Stimulated activated naive CD8-positive, alpha-beta T cell treated with anti-CD3 and anti-CD28 coated beads, Interleukin-15, amount 100 ng/mL, for 72 hours (primary cell): ENCODE results near the gene MRNIP.

ENCODE experiments used
- ATAC-seq: fragments of 150-1000 bp; cut with Tn5 transposase; 2 replicates; pipeline ENCODE4 v1.10.0; 2021; ENCODE audit warnings: mild to moderate bottlenecking, moderate library complexity
- DNase-seq, 2 donors: peaks; one replicate each; pipeline ENCODE4 v3.0.0; 2021 to 2022
- H3K27ac Mint-ChIP-seq, 2 donors: one replicate each; pipeline ENCODE4 v1.8.0; 2022; ENCODE audit warnings: mild to moderate bottlenecking in 2 of 2, mixed read lengths in 2 of 2, moderate library complexity in 2 of 2
- H3K27me3 Mint-ChIP-seq: one replicate; pipeline ENCODE4 v1.8.0; 2022; ENCODE audit warnings: mixed read lengths
- H3K4me1 Mint-ChIP-seq: one replicate; pipeline ENCODE4 v1.8.0; 2022; ENCODE audit warnings: mild to moderate bottlenecking, mixed read lengths
- H3K4me3 Mint-ChIP-seq, 2 donors: one replicate each; pipeline ENCODE4 v1.8.0; 2022; ENCODE audit warnings: mild to moderate bottlenecking in 2 of 2, mixed read lengths in 2 of 2, moderate library complexity in 1 of 2
- H3K9me3 Mint-ChIP-seq, 2 donors: one replicate each; pipeline ENCODE4 v1.8.0; 2022; ENCODE audit warnings: mixed read lengths in 2 of 2

MRNIP gene

GRCh38 chr5:179828756-179829421, 29.7 kb downstream of the MRNIP start:
- Mint-ChIP-seq H3K27me3 (no peaks in the 10 kb centered on the region), H3K4me3 (no peak overlapping the region), H3K4me1 (peaks cover 57% of the 10 kb centered on the region), H3K9me3 (no peaks in the 10 kb centered on the region), H3K27ac (peak overlapping the region; percentile 17 to 90)
- DNase-seq: no peak
- no peak for ATAC-seq

- no peak for DNase-seq
- Mint-ChIP-seq H3K9me3 (no peaks in the 10 kb centered on the region), H3K27me3 (no peaks in the 10 kb centered on the region), H3K4me3 (peak overlapping the region in 1 of 2 donors; percentile 22), H3K4me1 (peaks cover 63% of the 10 kb centered on the region), H3K27ac (peak overlapping the region; percentile 46 to 71)
- ATAC-seq: peak; percentile 85
Observed at GRCh38 chr5:179827680-179828079, 30.9 kb downstream of the MRNIP start.

GRCh38 chr5:179825655-179826182, 32.9 kb downstream of the MRNIP start:
- peaks cover 71% of the 10 kb centered on the region for H3K4me1 Mint-ChIP-seq
- no peaks in the 10 kb centered on the region for H3K9me3 Mint-ChIP-seq
- ATAC-seq (no peak), DNase-seq (no peak)
- no peaks in the 10 kb centered on the region for H3K27me3 Mint-ChIP-seq
- H3K4me3 Mint-ChIP-seq: no peak overlapping the region
- H3K27ac Mint-ChIP-seq: peak overlapping the region in 1 of 2 donors; percentile 48

GRCh38 chr5:179824745-179825112, 33.9 kb downstream of the MRNIP start:
- Mint-ChIP-seq H3K9me3 (no peaks in the 10 kb centered on the region), H3K27ac (peak overlapping the region in 1 of 2 donors; percentile 84), H3K27me3 (no peaks in the 10 kb centered on the region), H3K4me1 (peaks cover 81% of the 10 kb centered on the region), H3K4me3 (peak overlapping the region in 1 of 2 donors; percentile 26)
- ATAC-seq (no peak), DNase-seq (no peak)

- Mint-ChIP-seq H3K9me3 (no peaks in the 10 kb centered on the region), H3K4me3 (peak overlapping the region in 1 of 2 donors; percentile 26), H3K27me3 (no peaks in the 10 kb centered on the region), H3K27ac (peak overlapping the region in 1 of 2 donors; percentile 84), H3K4me1 (peaks cover 85% of the 10 kb centered on the region)
- ATAC-seq (no peak), DNase-seq (no peak)
Observed at GRCh38 chr5:179823937-179824744, 34.5 kb downstream of the MRNIP start.

GRCh38 chr5:179822444-179822990, 36.1 kb downstream of the MRNIP start:
- DNase-seq: no peak
- Mint-ChIP-seq H3K4me1 (peaks cover 93% of the 10 kb centered on the region), H3K9me3 (no peaks in the 10 kb centered on the region), H3K4me3 (peak overlapping the region; percentile 88 to 94), H3K27me3 (no peaks in the 10 kb centered on the region), H3K27ac (peak overlapping the region; percentile 94 to 97)
- no peak for ATAC-seq

- ATAC-seq (no peak), DNase-seq (no peak)
- Mint-ChIP-seq H3K27me3 (no peaks in the 10 kb centered on the region), H3K4me1 (peaks cover 93% of the 10 kb centered on the region), H3K4me3 (peak overlapping the region; percentile 88 to 94), H3K9me3 (no peaks in the 10 kb centered on the region), H3K27ac (peak overlapping the region; percentile 94 to 97)
Observed at GRCh38 chr5:179822059-179822432, 36.6 kb downstream of the MRNIP start.

- DNase-seq: peak; percentile 79 to 84
- Mint-ChIP-seq H3K27me3 (no peaks in the 10 kb centered on the region), H3K4me3 (peak overlapping the region; percentile 88 to 94), H3K27ac (peak overlapping the region; percentile 94 to 97), H3K4me1 (peaks cover 88% of the 10 kb centered on the region), H3K9me3 (no peaks in the 10 kb centered on the region)
- peak; percentile 72 for ATAC-seq
Observed at GRCh38 chr5:179821298-179822058, 37.1 kb downstream of the MRNIP start.

- DNase-seq (peak; percentile 83 to 87), ATAC-seq (peak; percentile 53)
- Mint-ChIP-seq H3K27me3 (no peaks in the 10 kb centered on the region), H3K4me1 (peaks cover 80% of the 10 kb centered on the region), H3K27ac (peak within 1 kb of the TSS; percentile 94 to 98), H3K9me3 (no peaks in the 10 kb centered on the region), H3K4me3 (peak within 1 kb of the TSS; percentile 88 to 94)
Observed at GRCh38 chr5:179820483-179821297, 37.9 kb downstream of the MRNIP start, which contains the start of gene SQSTM1. TSS of gene SQSTM1 (plus strand) at chr5:179820905. CDS start at chr5:179820937, 32 bp downstream.

GRCh38 chr5:179820127-179820482, 38.5 kb downstream of the MRNIP start:
- DNase-seq: peak in 1 of 2 donors; percentile 33
- H3K27me3 Mint-ChIP-seq: no peaks in the 10 kb centered on the region
- H3K27ac Mint-ChIP-seq: peak overlapping the region; percentile 94 to 98
- H3K4me1 Mint-ChIP-seq: peaks cover 75% of the 10 kb centered on the region
- ATAC-seq: no peak
- no peaks in the 10 kb centered on the region for H3K9me3 Mint-ChIP-seq
- peak overlapping the region; percentile 88 to 94 for H3K4me3 Mint-ChIP-seq

GRCh38 chr5:179819296-179820126, 39.1 kb downstream of the MRNIP start:
- Mint-ChIP-seq H3K4me1 (peaks cover 69% of the 10 kb centered on the region), H3K27me3 (no peaks in the 10 kb centered on the region), H3K27ac (peak overlapping the region; percentile 94 to 98), H3K4me3 (peak overlapping the region; percentile 88 to 94), H3K9me3 (no peaks in the 10 kb centered on the region)
- ATAC-seq: peak; percentile 39
- peak; percentile 68 for DNase-seq

GRCh38 chr5:179818746-179819295, 39.8 kb downstream of the MRNIP start:
- Mint-ChIP-seq H3K9me3 (no peaks in the 10 kb centered on the region), H3K4me3 (peak overlapping the region; percentile 82 to 94), H3K27ac (peak overlapping the region; percentile 95 to 98), H3K4me1 (peaks cover 63% of the 10 kb centered on the region), H3K27me3 (no peaks in the 10 kb centered on the region)
- DNase-seq (peak; percentile 87 to 95), ATAC-seq (peak; percentile 81)

GRCh38 chr5:179817890-179818745, 40.5 kb downstream of the MRNIP start:
- no peak for DNase-seq

More at GRCh38 chr5:179817890-179818745, 40.5 kb downstream of the MRNIP start:
- peak overlapping the region; percentile 82 to 94 for H3K4me3 Mint-ChIP-seq
- H3K4me1 Mint-ChIP-seq: peaks cover 56% of the 10 kb centered on the region
- ATAC-seq: no peak
- no peaks in the 10 kb centered on the region for H3K27me3 Mint-ChIP-seq
- peak overlapping the region; percentile 95 to 98 for H3K27ac Mint-ChIP-seq
- no peaks in the 10 kb centered on the region for H3K9me3 Mint-ChIP-seq
